Breast epithelium (tissue), 4 donors: ENCODE measurements around the gene ALX4. TPM values are rescaled to one million over a fixed set of nuclear protein-coding genes. Genes with fewer than 3 reads are reported as not detected.

Source experiments
- DNase-seq, 2 donors: peaks; one replicate each; pipeline ENCODE4 v3.0.0-alpha.2; 2019; ENCODE audit warnings: low spot score in 2 of 2
- H3K27ac ChIP-seq, 2 donors: fragments of 200-600 bp; sonication (generic) in 1 of 2; one replicate each; pipeline ENCODE4 v1.5.1; 2016 to 2019; ENCODE audit warnings: mild to moderate bottlenecking in 1 of 2
- H3K27me3 ChIP-seq, 2 donors: fragments of 200-600 bp; sonication (generic) in 1 of 2; one replicate each; pipeline versions ENCODE4 v1.5.1 to v1.6.0; 2017 to 2019; ENCODE audit warnings: control low read depth in 1 of 2, mild to moderate bottlenecking in 1 of 2
- H3K36me3 ChIP-seq: fragments of 200-600 bp; one replicate; pipeline ENCODE4 v1.5.1; 2019
- H3K4me1 ChIP-seq, 2 donors: fragments of 200-600 bp; sonication (generic); one replicate each; pipeline ENCODE4 v1.5.1; 2016 to 2019; ENCODE audit warnings: control low read depth in 1 of 2
- H3K4me3 ChIP-seq, 3 donors: fragments of 200-600 bp; sonication (generic); 1 replicate in 2 of 3; 2 replicates in 1 of 3; pipeline ENCODE4 v1.5.1; 2016 to 2019; ENCODE audit warnings: mild to moderate bottlenecking in 3 of 3, moderate library complexity in 2 of 3
- H3K9me3 ChIP-seq, 2 donors: fragments of 200-600 bp; sonication (generic) in 1 of 2; one replicate each; pipeline ENCODE4 v1.5.1; 2016 to 2019; ENCODE audit warnings: control low read depth in 1 of 2
- CTCF ChIP-seq, 3 donors: fragments of 450-650 bp; IDR thresholded peaks; one replicate each; pipeline ENCODE4 v1.5.1; 2016 to 2017; ENCODE audit warnings: antibody characterized with exemption in 3 of 3, mild to moderate bottlenecking in 3 of 3, moderate library complexity in 3 of 3
- POLR2A ChIP-seq: fragments of 450-650 bp; IDR thresholded peaks from one replicate; pipeline ENCODE4 v1.6.1; 2016; ENCODE audit warnings: antibody characterized with exemption, mild to moderate bottlenecking, moderate library complexity
- POLR2AphosphoS5 ChIP-seq, 3 donors: sonication (generic); formaldehyde crosslinking; IDR thresholded peaks; one replicate each; pipeline ENCODE4 v1.6.1; 2017; ENCODE audit warnings: antibody characterized with exemption in 3 of 3
- intact Hi-C: fragments of 100-400 bp; cut with DNase I; formaldehyde crosslinking; loops from one replicate; pipeline ENCODE4 v1.15.1; 2023; ENCODE audit warnings: low total_unique reads
- total RNA-seq, 3 donors: library from RNA; depleted of rRNA; stranded (reverse); fragments of >200 nt; gene quantifications; one replicate each; pipeline ENCODE4 v1.1.0, GENCODE V29; 2016

The ALX4 gene
- total RNA-seq, 3 donors from 2014 or later, result under 0.01 to 5.2 (median 1.9) TPM

GRCh38 chr11:44237156-44237555, 72.8 kb downstream of the ALX4 start:
- Histone ChIP-seq H3K36me3 (no peaks in the 10 kb centered on the region), H3K27me3 (no peaks in the 10 kb centered on the region), H3K4me1 (no peaks in the 10 kb centered on the region), H3K27ac (no peak overlapping the region), H3K4me3 (no peak overlapping the region), H3K9me3 (no peaks in the 10 kb centered on the region)
- intact Hi-C loops, result no loop called here
- no peak for DNase-seq
- TF ChIP-seq POLR2A (no peak), POLR2AphosphoS5 (IDR thresholded peaks at IDR 0.05) (no peak), CTCF (IDR thresholded peaks at IDR 0.05) (no peak)

GRCh38 chr11:44236296-44236695, 73.6 kb downstream of the ALX4 start:
- intact Hi-C loops, result no loop called here
- no peak overlapping the region for H3K27ac ChIP-seq
- H3K9me3 ChIP-seq, result no peaks in the 10 kb centered on the region
- no peaks in the 10 kb centered on the region for H3K4me1 ChIP-seq
- TF ChIP-seq CTCF (IDR thresholded peaks at IDR 0.05) (no peak), POLR2AphosphoS5 (IDR thresholded peaks at IDR 0.05) (no peak), POLR2A (no peak)
- no peak overlapping the region for H3K4me3 ChIP-seq
- H3K36me3 ChIP-seq, result no peaks in the 10 kb centered on the region
- H3K27me3 ChIP-seq, result no peaks in the 10 kb centered on the region
- DNase-seq, result no peak

GRCh38 chr11:44235765-44236201, 74.2 kb downstream of the ALX4 start:
- no peak for TF ChIP-seq POLR2AphosphoS5 (IDR thresholded peaks at IDR 0.05)
- no peak for TF ChIP-seq CTCF (IDR thresholded peaks at IDR 0.05)
- no peak for TF ChIP-seq POLR2A
- H3K9me3 ChIP-seq, result no peaks in the 10 kb centered on the region
- no peak for DNase-seq
- no peaks in the 10 kb centered on the region for H3K36me3 ChIP-seq
- no peak overlapping the region for H3K4me3 ChIP-seq
- no peak overlapping the region for H3K27ac ChIP-seq
- H3K4me1 ChIP-seq, result no peaks in the 10 kb centered on the region
- intact Hi-C loops, result no loop called here
- H3K27me3 ChIP-seq, result no peaks in the 10 kb centered on the region

GRCh38 chr11:44229624-44230023, 80.3 kb downstream of the ALX4 start:
- H3K4me3 ChIP-seq, result no peak overlapping the region
- H3K36me3 ChIP-seq, result no peaks in the 10 kb centered on the region
- no peaks in the 10 kb centered on the region for H3K27me3 ChIP-seq
- DNase-seq, result no peak
- TF ChIP-seq POLR2AphosphoS5 (IDR thresholded peaks at IDR 0.05) (no peak), POLR2A (no peak), CTCF (IDR thresholded peaks at IDR 0.05) (no peak)
- no peaks in the 10 kb centered on the region for H3K9me3 ChIP-seq
- no peak overlapping the region for H3K27ac ChIP-seq
- intact Hi-C loops, result no loop called here
- H3K4me1 ChIP-seq, result no peaks in the 10 kb centered on the region

GRCh38 chr11:44229098-44229497, 80.8 kb downstream of the ALX4 start:
- H3K4me1 ChIP-seq, result no peaks in the 10 kb centered on the region
- H3K4me3 ChIP-seq, result no peak overlapping the region
- no peak overlapping the region for H3K27ac ChIP-seq
- no peaks in the 10 kb centered on the region for H3K27me3 ChIP-seq
- no peaks in the 10 kb centered on the region for H3K36me3 ChIP-seq
- DNase-seq, result no peak
- intact Hi-C loops, result no loop called here
- TF ChIP-seq CTCF (IDR thresholded peaks at IDR 0.05) (no peak), POLR2A (no peak), POLR2AphosphoS5 (IDR thresholded peaks at IDR 0.05) (no peak)
- no peaks in the 10 kb centered on the region for H3K9me3 ChIP-seq
